Upper lobe of right lung (tissue), 1 donor: Measurements from ENCODE around the gene TMEM63C. TPM values are rescaled to one million over a fixed set of nuclear protein-coding genes. Genes with fewer than 3 reads are reported as not detected.

ENCODE experiments used
- ATAC-seq: fragments of 200-7000 bp; cut with Tn5 transposase; one replicate; pipeline ENCODE4 v1.9.1; 2020; ENCODE audit warnings: mild to moderate bottlenecking, moderate library complexity
- DNase-seq: peaks from one replicate; pipeline ENCODE4 v3.0.0-alpha.2; 2020
- H3K27ac ChIP-seq: fragments of 200-600 bp; one replicate; pipeline ENCODE4 v1.8.0; 2022
- H3K27me3 ChIP-seq: fragments of 200-600 bp; one replicate; pipeline ENCODE4 v1.8.0; 2022; ENCODE audit warnings: mild to moderate bottlenecking
- H3K36me3 ChIP-seq: fragments of 200-600 bp; one replicate; pipeline ENCODE4 v1.8.0; 2022
- H3K4me1 ChIP-seq: fragments of 200-600 bp; one replicate; pipeline ENCODE4 v1.8.0; 2022
- H3K4me3 ChIP-seq: fragments of 200-600 bp; one replicate; pipeline ENCODE4 v1.8.0; 2022; ENCODE audit warnings: mild to moderate bottlenecking
- H3K9me3 ChIP-seq: fragments of 200-600 bp; one replicate; pipeline ENCODE4 v1.8.0; 2022
- CTCF ChIP-seq: fragments of 200-600 bp; IDR thresholded peaks from one replicate; pipeline ENCODE4 v1.8.0; 2022; ENCODE audit warnings: antibody characterized with exemption
- intact Hi-C: fragments of 100-400 bp; cut with DNase I; formaldehyde crosslinking; loops from one replicate; pipeline ENCODE4 v1.11.0; 2022
- total RNA-seq: library from RNA; stranded (reverse); fragmentation: NEBNext Ultra II Directional; extraction: Animal tissue kit (Norgen Biotek cat#: 25700); gene quantifications from one replicate; pipeline ENCODE4 v1.2.1, GENCODE V29; 2021
- donor health status: DM: no; HTN: yes; CAD: no; lungs with severe emphysema.

The TMEM63C gene
- total RNA-seq, 1 donor from 2014 or later, result 0.06 TPM

GRCh38 chr14:77259025-77259715 lies 77.6 kb downstream of the TMEM63C start:
- H3K27me3 ChIP-seq, result peaks cover 3% of the 10 kb centered on the region
- no peak for DNase-seq
- H3K27ac ChIP-seq, result no peak overlapping the region
- no peaks in the 10 kb centered on the region for H3K36me3 ChIP-seq
- no peak overlapping the region for H3K4me3 ChIP-seq
- no peaks in the 10 kb centered on the region for H3K9me3 ChIP-seq
- no peak for ATAC-seq
- intact Hi-C loops, result no loop called here
- H3K4me1 ChIP-seq, result no peaks in the 10 kb centered on the region
- TF ChIP-seq CTCF, result no peak

- Histone ChIP-seq H3K4me1 (no peaks in the 10 kb centered on the region), H3K36me3 (no peaks in the 10 kb centered on the region), H3K27me3 (peaks cover 3% of the 10 kb centered on the region), H3K4me3 (no peak overlapping the region), H3K9me3 (no peaks in the 10 kb centered on the region), H3K27ac (no peak overlapping the region)
- no peak for ATAC-seq
- intact Hi-C loops, result no loop called here
- no peak for TF ChIP-seq CTCF
- no peak for DNase-seq
Observed at GRCh38 chr14:77260199-77260598, 78.6 kb downstream of the TMEM63C start.

- ATAC-seq, result peak; percentile 24
- Histone ChIP-seq H3K4me3 (no peak overlapping the region), H3K27ac (no peak overlapping the region), H3K27me3 (peaks cover 3% of the 10 kb centered on the region), H3K4me1 (no peaks in the 10 kb centered on the region), H3K36me3 (no peaks in the 10 kb centered on the region), H3K9me3 (no peaks in the 10 kb centered on the region)
- no peak for DNase-seq
- intact Hi-C loops, result no loop called here
- TF ChIP-seq CTCF, result no peak
Observed at GRCh38 chr14:77260631-77261030, 79.0 kb downstream of the TMEM63C start.

- H3K27me3 ChIP-seq, result peaks cover 13% of the 10 kb centered on the region
- DNase-seq, result no peak
- no peak for ATAC-seq
- no peak overlapping the region for H3K27ac ChIP-seq
- H3K4me3 ChIP-seq, result no peak overlapping the region
- no peaks in the 10 kb centered on the region for H3K9me3 ChIP-seq
- intact Hi-C loops, result no loop called here
- no peaks in the 10 kb centered on the region for H3K36me3 ChIP-seq
- TF ChIP-seq CTCF, result no peak
- H3K4me1 ChIP-seq, result no peaks in the 10 kb centered on the region
Observed at GRCh38 chr14:77264466-77265186, 83.0 kb downstream of the TMEM63C start.

- H3K4me1 ChIP-seq, result no peaks in the 10 kb centered on the region
- H3K27ac ChIP-seq, result no peak overlapping the region
- no peak for DNase-seq
- intact Hi-C loops, result no loop called here
- no peak for TF ChIP-seq CTCF
- no peaks in the 10 kb centered on the region for H3K36me3 ChIP-seq
- no peaks in the 10 kb centered on the region for H3K9me3 ChIP-seq
- peaks cover 13% of the 10 kb centered on the region for H3K27me3 ChIP-seq
- no peak overlapping the region for H3K4me3 ChIP-seq
- no peak for ATAC-seq
Observed at GRCh38 chr14:77265187-77265515, 83.6 kb downstream of the TMEM63C start.
